OCI-LY3 (cell line): ENCODE results near the gene HIVEP3.

Experiments
- CTCF ChIP-seq: fragments of 200-600, 300-600 bp; sonication (generic); IDR thresholded peaks from 2 replicates; pipeline ENCODE4 v1.5.1; 2014; ENCODE audit warnings: antibody characterized with exemption, low read length, low read depth
- EZH2phosphoT487 ChIP-seq: fragments of 200-600 bp; shearing (Covaris generic); IDR thresholded peaks from 2 replicates; pipeline ENCODE4 v1.6.1; 2018; ENCODE audit warnings: antibody characterized with exemption, mixed run types, low read depth

- TF ChIP-seq CTCF = no peak
- TF ChIP-seq EZH2phosphoT487 = no peak
These were observed 68.7 kb downstream of the HIVEP3 start for GRCh38 chr1:41850029-41850428.
